Duodenal mucosa (tissue), 2 donors: ENCODE measurements around the gene RFX6.

Experiments
- H3K27ac ChIP-seq: one replicate; pipeline ENCODE4 v1.7.0; 2013; ENCODE audit warnings: low read depth, low read length
- H3K27me3 ChIP-seq, 2 donors: one replicate each; pipeline ENCODE4 v1.7.0; 2013; ENCODE audit warnings: low read length in 2 of 2, control low read depth in 1 of 2; ENCODE audit not compliant: insufficient read depth in 2 of 2, control insufficient read depth in 1 of 2
- H3K36me3 ChIP-seq, 2 donors: one replicate each; pipeline ENCODE4 v1.7.0; 2013; ENCODE audit warnings: low read length in 2 of 2, control low read depth in 1 of 2; ENCODE audit not compliant: insufficient read depth in 2 of 2, control insufficient read depth in 1 of 2
- H3K4me1 ChIP-seq, 2 donors: one replicate each; pipeline ENCODE4 v1.7.0; 2013; ENCODE audit warnings: low read length in 2 of 2, control low read depth in 1 of 2; ENCODE audit not compliant: insufficient read depth in 2 of 2, control insufficient read depth in 1 of 2
- H3K4me3 ChIP-seq, 2 donors: one replicate each; pipeline ENCODE4 v1.7.0; 2013; ENCODE audit warnings: low read length in 2 of 2, low read depth in 1 of 2
- H3K9ac ChIP-seq, 2 donors: one replicate each; pipeline ENCODE4 v1.7.0; 2013; ENCODE audit warnings: low read length in 2 of 2, low read depth in 1 of 2
- H3K9me3 ChIP-seq, 2 donors: one replicate each; pipeline ENCODE4 v1.7.0; 2013; ENCODE audit warnings: low read length in 2 of 2, control low read depth in 1 of 2; ENCODE audit not compliant: control insufficient read depth in 1 of 2

Gene RFX6

GRCh38 chr6:116966675-116967576 is 89.9 kb downstream of the RFX6 start:
- Histone ChIP-seq H3K4me1 (no peaks in the 10 kb centered on the region), H3K36me3 (no peaks in the 10 kb centered on the region), H3K4me3 (no peak overlapping the region), H3K27ac (no peak overlapping the region), H3K27me3 (no peaks in the 10 kb centered on the region), H3K9me3 (no peaks in the 10 kb centered on the region), H3K9ac (no peak overlapping the region)

GRCh38 chr6:116969211-116969863 is 92.3 kb downstream of the RFX6 start:
- Histone ChIP-seq H3K27ac (no peak overlapping the region), H3K4me3 (no peak overlapping the region), H3K4me1 (no peaks in the 10 kb centered on the region), H3K9me3 (no peaks in the 10 kb centered on the region), H3K36me3 (no peaks in the 10 kb centered on the region), H3K9ac (no peak overlapping the region), H3K27me3 (no peaks in the 10 kb centered on the region)

GRCh38 chr6:116971959-116972358 is 94.9 kb downstream of the RFX6 start:
- no peak overlapping the region for H3K9ac ChIP-seq
- no peaks in the 10 kb centered on the region for H3K27me3 ChIP-seq
- H3K9me3 ChIP-seq = no peaks in the 10 kb centered on the region
- H3K4me3 ChIP-seq = no peak overlapping the region
- H3K36me3 ChIP-seq = no peaks in the 10 kb centered on the region
- no peaks in the 10 kb centered on the region for H3K4me1 ChIP-seq
- no peak overlapping the region for H3K27ac ChIP-seq

DNA sequence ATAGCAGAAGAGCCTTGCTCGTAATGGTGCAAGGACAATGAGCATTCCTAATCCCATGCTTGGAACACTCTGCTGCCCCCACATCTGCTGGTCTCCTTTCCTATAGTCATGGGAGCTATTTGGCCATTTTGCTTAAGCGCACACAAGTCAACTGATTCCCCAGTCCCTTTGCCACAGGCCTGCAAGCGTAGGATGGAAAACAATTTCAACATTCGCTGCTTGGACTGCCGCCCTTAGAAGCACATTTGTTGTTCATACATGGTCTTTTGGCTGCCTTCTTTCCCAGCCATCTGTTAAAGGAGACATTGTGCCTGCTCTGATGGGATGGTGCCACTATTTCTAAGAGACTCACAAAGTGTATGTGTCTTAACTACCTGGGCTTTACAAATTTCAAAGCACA is 96.9 kb downstream of the RFX6 start:
- H3K36me3 ChIP-seq = no peaks in the 10 kb centered on the region
- H3K4me3 ChIP-seq = no peak overlapping the region
- no peaks in the 10 kb centered on the region for H3K27me3 ChIP-seq
- no peaks in the 10 kb centered on the region for H3K4me1 ChIP-seq
- H3K9me3 ChIP-seq = no peaks in the 10 kb centered on the region
- H3K27ac ChIP-seq = no peak overlapping the region
- H3K9ac ChIP-seq = no peak overlapping the region

- Histone ChIP-seq H3K9me3 (no peaks in the 10 kb centered on the region), H3K27ac (no peak overlapping the region), H3K36me3 (no peaks in the 10 kb centered on the region), H3K4me1 (no peaks in the 10 kb centered on the region), H3K4me3 (no peak overlapping the region), H3K27me3 (no peaks in the 10 kb centered on the region), H3K9ac (no peak overlapping the region)
Observed at GRCh38 chr6:116974526-116975316, 97.7 kb downstream of the RFX6 start.

DNA sequence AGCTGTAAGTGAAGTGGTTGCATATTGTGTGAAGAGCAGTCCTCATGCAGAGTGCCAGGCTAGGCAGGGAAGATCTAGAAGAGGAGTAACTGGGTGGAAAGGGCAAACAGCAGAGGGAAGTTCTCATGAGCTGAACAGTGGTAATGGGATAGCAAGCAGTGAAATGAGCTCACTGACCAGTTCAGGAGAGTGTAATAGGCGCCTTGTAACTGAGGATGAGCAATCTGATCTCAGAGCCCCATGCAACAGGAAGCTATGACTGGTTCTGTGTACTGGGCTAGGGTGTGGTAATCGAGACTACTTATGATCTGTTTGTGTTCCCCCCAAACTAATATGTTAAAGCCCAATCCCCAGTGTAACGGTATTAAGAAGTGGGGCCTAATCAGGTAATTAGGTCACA is 98.6 kb downstream of the RFX6 start:
- no peaks in the 10 kb centered on the region for H3K4me1 ChIP-seq
- no peaks in the 10 kb centered on the region for H3K36me3 ChIP-seq
- H3K4me3 ChIP-seq = no peak overlapping the region
- H3K27me3 ChIP-seq = no peaks in the 10 kb centered on the region
- no peak overlapping the region for H3K27ac ChIP-seq
- H3K9me3 ChIP-seq = no peaks in the 10 kb centered on the region
- no peak overlapping the region for H3K9ac ChIP-seq

DNA sequence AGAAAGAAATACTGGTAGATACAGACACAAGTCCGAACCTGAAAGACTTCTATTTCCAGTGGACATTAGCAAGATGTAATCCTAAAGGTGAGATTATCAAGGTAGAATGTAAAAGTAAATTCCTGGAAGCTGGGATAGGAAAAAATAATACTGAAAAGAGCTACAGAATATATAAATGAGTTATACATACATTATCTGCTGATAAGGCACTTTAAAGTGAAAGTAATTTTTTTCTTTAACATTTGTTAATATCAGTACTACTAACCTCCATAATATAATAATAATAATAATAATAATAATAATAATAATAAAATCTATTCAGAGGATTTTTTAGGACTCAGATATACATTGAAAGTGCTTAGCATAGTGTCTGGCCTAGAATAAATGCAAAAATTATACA is 102.5 kb downstream of the RFX6 start:
- H3K36me3 ChIP-seq = no peaks in the 10 kb centered on the region
- H3K27ac ChIP-seq = no peak overlapping the region
- no peak overlapping the region for H3K4me3 ChIP-seq
- H3K27me3 ChIP-seq = no peaks in the 10 kb centered on the region
- no peak overlapping the region for H3K9ac ChIP-seq
- H3K9me3 ChIP-seq = no peaks in the 10 kb centered on the region
- H3K4me1 ChIP-seq = no peaks in the 10 kb centered on the region
